Dendritic cell treated with granulocyte-macrophage colony-stimulating factor and Interleukin-4, amounts not matched to agents 40 ng/mL and 50 ng/mL, for 4 days (primary cell): ENCODE measurements around the gene MDFIC2.

Experiments used
- H3K27ac Mint-ChIP-seq: one replicate; pipeline ENCODE4 v1.8.0; 2022; ENCODE audit warnings: mild to moderate bottlenecking, mixed read lengths
- H3K27me3 Mint-ChIP-seq: one replicate; pipeline ENCODE4 v1.8.0; 2022; ENCODE audit warnings: mild to moderate bottlenecking, mixed read lengths
- H3K36me3 Mint-ChIP-seq: one replicate; pipeline ENCODE4 v1.8.0; 2022; ENCODE audit warnings: low read depth, mixed read lengths
- H3K4me1 Mint-ChIP-seq: one replicate; pipeline ENCODE4 v1.8.0; 2022; ENCODE audit warnings: low read depth, mixed read lengths
- H3K4me3 Mint-ChIP-seq: one replicate; pipeline ENCODE4 v1.8.0; 2022; ENCODE audit warnings: mild to moderate bottlenecking, moderate library complexity, mixed read lengths
- H3K9me3 Mint-ChIP-seq: one replicate; pipeline ENCODE4 v1.8.0; 2022; ENCODE audit warnings: mixed read lengths
- intact Hi-C: fragments of 100-400 bp; cut with micrococcal nuclease; formaldehyde crosslinking; loops from one replicate; pipeline ENCODE4 v1.15.0; 2022

MDFIC2 gene

DNA sequence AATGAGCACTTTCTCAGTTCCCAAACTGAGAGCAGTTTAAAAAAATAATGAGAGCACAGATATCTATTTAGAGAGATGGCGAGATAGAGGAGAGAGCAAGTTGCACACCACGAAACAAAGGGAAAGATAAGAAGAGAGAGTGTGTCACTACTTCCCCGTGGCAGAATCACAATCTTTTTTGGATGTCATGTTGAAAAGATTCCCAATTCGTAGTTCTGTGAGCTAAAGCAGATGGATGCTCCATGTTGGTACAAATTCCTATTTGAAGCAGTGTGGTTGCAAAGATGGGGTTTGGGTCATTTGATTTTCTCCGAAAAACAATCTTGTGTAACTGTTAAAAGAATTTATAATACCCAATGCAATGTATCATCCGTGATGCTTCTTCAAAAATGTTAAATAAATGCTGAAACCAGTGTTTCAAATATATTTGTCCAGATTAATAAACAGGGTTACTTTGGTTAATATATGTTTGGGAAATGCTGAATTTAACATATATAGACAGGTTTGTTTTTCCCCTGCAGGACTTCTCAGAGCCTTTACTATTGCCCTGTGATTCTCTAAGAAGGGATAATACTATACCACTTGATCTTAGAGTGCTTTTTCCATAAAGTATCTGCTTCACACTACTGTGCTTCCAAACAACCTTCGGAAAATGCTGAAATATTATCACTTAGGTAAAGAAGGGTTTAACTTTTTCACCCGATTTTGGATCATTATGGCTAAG, 128.5 kb downstream of the MDFIC2 start:
- H3K27me3 Mint-ChIP-seq = peaks cover 31% of the 10 kb centered on the region
- intact Hi-C loops = no loop called here
- peaks cover 9% of the 10 kb centered on the region for H3K4me1 Mint-ChIP-seq
- H3K9me3 Mint-ChIP-seq = no peaks in the 10 kb centered on the region
- no peak overlapping the region for H3K27ac Mint-ChIP-seq
- no peaks in the 10 kb centered on the region for H3K36me3 Mint-ChIP-seq
- H3K4me3 Mint-ChIP-seq = no peak overlapping the region

DNA sequence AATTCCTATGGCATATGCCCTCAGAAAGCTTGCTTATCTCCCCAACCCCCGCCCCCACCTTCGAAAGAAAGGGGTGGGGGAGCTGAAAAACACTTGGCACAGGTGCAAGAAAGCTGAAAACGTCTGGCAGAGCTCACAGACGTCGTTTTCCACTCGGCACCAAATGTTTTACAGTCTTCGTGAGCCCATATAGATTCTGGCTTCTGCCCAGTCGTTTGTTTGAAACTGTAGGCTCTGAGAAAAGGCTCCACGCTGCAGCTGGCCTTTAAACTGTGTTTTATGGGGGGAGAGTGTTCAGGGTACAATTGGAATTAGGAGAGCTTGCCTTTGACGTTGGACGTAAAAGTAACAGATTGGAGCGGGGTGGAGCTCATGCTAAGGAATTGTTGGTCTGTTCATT, 130.3 kb downstream of the MDFIC2 start:
- intact Hi-C loops = no loop called here
- H3K27me3 Mint-ChIP-seq = peaks cover 26% of the 10 kb centered on the region

DNA sequence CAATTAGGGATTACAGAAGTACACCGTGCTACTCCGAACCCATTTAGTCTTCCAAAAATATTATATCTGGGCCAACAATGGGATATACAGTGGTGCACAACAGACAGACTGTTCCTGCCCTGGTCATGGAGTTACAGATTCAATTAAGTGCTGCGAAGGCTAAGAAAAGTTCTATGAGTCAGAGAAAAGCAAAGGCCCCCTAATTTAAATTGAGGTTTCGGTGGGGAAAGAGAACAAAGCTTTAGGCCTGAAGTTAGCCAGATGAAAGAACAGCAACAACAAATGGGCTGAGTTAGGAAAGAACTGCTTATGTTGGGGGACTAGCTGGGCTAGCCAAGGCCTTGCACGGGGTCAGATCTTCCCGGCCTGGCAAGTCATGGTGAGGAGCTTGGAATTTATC, 131.8 kb downstream of the MDFIC2 start:
- H3K27me3 Mint-ChIP-seq = peaks cover 26% of the 10 kb centered on the region
- no peak overlapping the region for H3K27ac Mint-ChIP-seq
- H3K9me3 Mint-ChIP-seq = no peaks in the 10 kb centered on the region
- peaks cover 14% of the 10 kb centered on the region for H3K4me1 Mint-ChIP-seq
- no peaks in the 10 kb centered on the region for H3K36me3 Mint-ChIP-seq
- intact Hi-C loops = no loop called here
- no peak overlapping the region for H3K4me3 Mint-ChIP-seq

More for the DNA sequence above, 130.3 kb downstream of the MDFIC2 start:
- no peak overlapping the region for H3K4me3 Mint-ChIP-seq
- H3K4me1 Mint-ChIP-seq = peaks cover 14% of the 10 kb centered on the region
- H3K36me3 Mint-ChIP-seq = no peaks in the 10 kb centered on the region
- no peak overlapping the region for H3K27ac Mint-ChIP-seq
- H3K9me3 Mint-ChIP-seq = no peaks in the 10 kb centered on the region

DNA sequence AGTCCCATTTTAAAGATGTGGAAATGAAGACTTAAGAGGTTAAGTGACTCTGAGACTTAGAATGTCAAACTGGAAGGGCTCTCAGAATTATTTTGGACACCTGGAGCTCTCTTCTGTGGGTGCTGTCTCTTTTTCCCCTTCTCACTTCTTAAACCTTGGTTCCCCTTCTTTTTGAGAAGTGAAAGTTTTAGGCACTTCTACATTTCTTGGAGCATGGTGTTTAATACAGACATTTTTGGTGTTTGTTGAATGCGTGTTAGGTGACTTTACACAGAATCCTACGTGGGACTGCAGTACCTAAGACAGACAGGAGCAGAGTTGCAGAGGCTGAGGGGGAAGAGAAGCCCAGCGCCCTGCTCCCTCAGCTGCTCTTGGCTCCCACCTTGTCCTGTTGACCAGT, 133.3 kb downstream of the MDFIC2 start:
- Mint-ChIP-seq H3K27me3 (peaks cover 25% of the 10 kb centered on the region), H3K4me3 (no peak overlapping the region), H3K27ac (no peak overlapping the region), H3K9me3 (no peaks in the 10 kb centered on the region), H3K4me1 (peaks cover 14% of the 10 kb centered on the region), H3K36me3 (no peaks in the 10 kb centered on the region)
- intact Hi-C loops = no loop called here

DNA sequence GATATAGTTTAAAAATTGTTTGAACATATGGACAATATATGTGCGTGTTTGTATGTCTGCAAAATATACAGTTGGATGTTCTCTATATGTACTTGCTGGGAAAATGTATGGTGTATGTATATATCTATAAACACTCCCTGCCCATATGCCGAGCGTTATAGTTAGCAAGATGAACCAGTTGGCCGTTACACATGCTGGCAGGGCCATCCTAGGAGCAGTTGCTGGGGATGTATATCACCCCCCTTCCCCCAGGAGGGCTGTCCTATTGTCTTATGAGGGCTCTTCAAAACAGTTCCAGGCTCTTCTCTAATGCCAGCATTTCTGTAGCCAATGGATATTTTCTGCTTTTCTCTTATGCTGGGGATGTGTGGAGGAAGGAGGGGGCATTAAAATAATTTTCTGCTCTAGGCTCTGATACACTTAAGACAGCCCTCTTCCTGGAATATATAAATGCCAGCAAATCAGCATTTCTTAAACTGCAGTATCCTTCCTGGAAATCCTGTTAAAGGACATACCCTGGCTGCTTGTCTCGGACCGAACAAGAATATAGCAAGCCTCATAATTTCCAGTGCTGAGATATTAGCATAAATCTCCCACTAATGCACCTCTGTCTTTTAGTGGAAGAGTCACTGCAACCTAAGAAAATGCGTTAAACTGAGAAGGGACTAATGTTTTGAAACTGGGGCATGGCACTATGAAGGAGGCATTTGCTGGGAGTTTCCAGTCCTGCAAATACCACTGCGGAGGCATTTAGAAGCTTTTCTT, 134.4 kb downstream of the MDFIC2 start:
- Mint-ChIP-seq H3K36me3 (no peaks in the 10 kb centered on the region), H3K4me3 (no peak overlapping the region), H3K4me1 (peaks cover 14% of the 10 kb centered on the region), H3K9me3 (no peaks in the 10 kb centered on the region), H3K27me3 (peaks cover 26% of the 10 kb centered on the region), H3K27ac (no peak overlapping the region)
- intact Hi-C loops = no loop called here

DNA sequence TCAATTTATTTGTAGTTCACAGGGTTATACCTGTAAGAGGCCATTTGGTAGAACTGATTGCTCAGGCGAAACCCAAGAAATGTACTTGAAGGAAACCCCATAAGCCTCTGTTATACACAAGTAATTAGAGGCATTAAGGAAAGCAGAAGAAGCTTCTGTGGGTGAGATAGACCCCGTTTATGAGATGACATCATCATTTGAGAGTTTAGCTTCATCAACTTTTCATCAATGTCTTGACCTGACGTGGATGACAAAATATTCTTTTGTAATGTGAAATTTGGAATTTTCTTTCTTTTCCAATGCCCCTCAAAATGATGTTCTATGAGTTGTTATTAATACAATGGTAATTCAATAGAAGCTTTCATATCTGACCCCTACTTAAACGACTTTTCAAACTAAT, 136.2 kb downstream of the MDFIC2 start:
- Mint-ChIP-seq H3K27me3 (peaks cover 20% of the 10 kb centered on the region), H3K27ac (no peak overlapping the region), H3K36me3 (no peaks in the 10 kb centered on the region), H3K4me3 (no peak overlapping the region), H3K4me1 (peaks cover 14% of the 10 kb centered on the region), H3K9me3 (no peaks in the 10 kb centered on the region)
- intact Hi-C loops = no loop called here

DNA sequence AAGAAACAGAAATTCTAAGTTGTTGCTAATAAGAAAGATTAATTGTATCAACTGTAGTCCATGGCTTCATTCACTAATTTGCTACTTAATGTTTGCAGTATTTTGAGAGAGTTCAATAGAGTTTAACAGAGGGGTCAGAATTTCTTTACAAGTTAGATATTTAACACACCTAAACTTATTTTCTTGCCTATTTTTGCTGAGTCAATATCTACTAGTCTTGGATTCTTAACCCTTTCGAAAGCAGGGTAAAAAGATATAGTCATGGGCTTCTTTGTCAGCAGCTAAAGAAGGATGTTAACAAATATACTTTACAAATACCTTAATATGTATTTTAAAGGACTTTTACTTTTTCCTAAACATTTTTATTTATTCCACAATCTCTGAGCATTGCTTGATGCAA, 155.6 kb downstream of the MDFIC2 start:
- no peaks in the 10 kb centered on the region for H3K9me3 Mint-ChIP-seq
- intact Hi-C loops = no loop called here
- peaks cover 5% of the 10 kb centered on the region for H3K27me3 Mint-ChIP-seq
- H3K27ac Mint-ChIP-seq = no peak overlapping the region
- no peaks in the 10 kb centered on the region for H3K4me1 Mint-ChIP-seq
- H3K36me3 Mint-ChIP-seq = no peaks in the 10 kb centered on the region
- H3K4me3 Mint-ChIP-seq = no peak overlapping the region

DNA sequence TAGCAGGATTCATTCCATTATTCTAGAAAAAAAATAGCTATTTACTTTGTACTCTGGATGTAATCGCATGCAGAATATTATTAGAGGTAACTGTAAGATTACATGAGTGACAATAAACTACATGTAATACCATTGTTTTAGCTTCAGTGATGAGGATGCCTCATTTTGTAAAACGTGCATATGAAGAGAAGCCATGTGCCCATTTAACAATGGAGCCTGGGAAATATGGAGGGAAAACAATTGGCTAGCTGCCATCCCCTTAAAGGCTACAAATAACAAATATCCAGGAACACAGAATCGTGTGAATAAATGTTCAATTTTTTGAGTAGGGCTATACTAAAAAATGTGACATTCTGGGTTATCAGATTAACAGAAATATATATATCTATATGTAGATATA, 161.8 kb downstream of the MDFIC2 start:
- no peaks in the 10 kb centered on the region for H3K36me3 Mint-ChIP-seq
- H3K4me3 Mint-ChIP-seq = no peak overlapping the region
- no peak overlapping the region for H3K27ac Mint-ChIP-seq
- H3K4me1 Mint-ChIP-seq = no peaks in the 10 kb centered on the region
- intact Hi-C loops = no loop called here
- H3K9me3 Mint-ChIP-seq = no peaks in the 10 kb centered on the region
- no peaks in the 10 kb centered on the region for H3K27me3 Mint-ChIP-seq

DNA sequence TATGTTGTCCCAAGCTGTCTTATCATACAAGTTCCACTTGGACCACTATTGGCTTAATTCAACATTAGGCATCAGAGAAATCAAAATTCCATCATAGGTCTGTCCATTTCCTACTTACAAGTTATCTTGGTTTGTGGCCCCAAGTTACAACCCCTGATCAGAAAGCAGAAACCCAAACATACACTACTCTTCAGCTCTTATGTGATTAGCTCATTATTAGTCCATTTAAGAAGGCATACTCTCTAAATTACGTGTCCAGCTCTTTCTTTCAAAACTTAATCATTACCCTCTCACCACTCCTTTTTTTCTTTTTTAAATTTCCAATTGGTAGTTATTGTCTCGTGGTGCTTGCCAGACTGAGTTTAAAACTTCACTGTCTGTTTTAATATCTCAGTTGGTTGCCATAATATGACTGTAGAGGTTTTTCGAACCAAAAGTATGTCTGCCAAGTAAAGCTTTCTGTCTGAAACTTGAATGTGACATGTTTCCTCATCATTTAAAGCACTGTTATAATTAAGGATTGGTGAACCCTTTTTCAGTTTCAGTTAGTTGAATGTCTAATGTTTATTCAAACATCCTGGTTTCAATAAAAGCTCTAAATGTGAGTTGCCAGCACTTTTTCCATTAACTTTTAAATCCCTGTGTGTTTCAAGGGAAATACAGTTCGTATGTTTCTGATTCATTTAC, 162.6 kb downstream of the MDFIC2 start:
- no peak overlapping the region for H3K27ac Mint-ChIP-seq
- no peaks in the 10 kb centered on the region for H3K27me3 Mint-ChIP-seq
- intact Hi-C loops = no loop called here
- no peaks in the 10 kb centered on the region for H3K9me3 Mint-ChIP-seq
- no peaks in the 10 kb centered on the region for H3K4me1 Mint-ChIP-seq
- no peaks in the 10 kb centered on the region for H3K36me3 Mint-ChIP-seq
- H3K4me3 Mint-ChIP-seq = no peak overlapping the region
